Measurements from ENCODE around the gene GRK6.

Gene GRK6

GRCh38 chr5:177472460-177473442 lies 46.3 kb downstream of the GRK6 start:
- peak overlapping the region; percentile 87 for H3K4me3 ChIP-seq (ENCODE audit: low read length)
- H3K56ac ChIP-seq (ENCODE audit: low read length): peak overlapping the region; percentile 97
- H3K4ac ChIP-seq (ENCODE audit: low read depth, low read length): peak overlapping the region; percentile 98
- H4K8ac ChIP-seq (ENCODE audit: low read depth, low read length): peak overlapping the region; percentile 17
- no peak overlapping the region for H4K5ac ChIP-seq (ENCODE audit: low read length)
- peak overlapping the region; percentile 94 for H3K18ac ChIP-seq (ENCODE audit: low read length)
- no peak overlapping the region for H2BK15ac ChIP-seq (replicated peaks; ENCODE audit: low read depth)
- peaks cover 24% of the 10 kb centered on the region for H3K79me1 ChIP-seq (ENCODE audit: low read length)
- H2BK120ac ChIP-seq (ENCODE audit: low read depth, low read length): peak overlapping the region; percentile 23
- no peaks in the 10 kb centered on the region for H3K36me3 ChIP-seq (ENCODE audit: control insufficient read depth, insufficient read depth, low read length)
- no peak overlapping the region for H2AK5ac ChIP-seq (ENCODE audit: low read length)
- WGBS (ENCODE audit: extremely low coverage, insufficient coverage, low lambda C conversion rate): no CpG with 5 or more reads among the region's 93 CpGs
- DNase-seq: peak; percentile 56
- H3K4me2 ChIP-seq (ENCODE audit: low read length): peak overlapping the region; percentile 72
- H3K4me1 ChIP-seq (ENCODE audit: control insufficient read depth, low read depth, low read length): peaks cover 26% of the 10 kb centered on the region
- no peaks in the 10 kb centered on the region for H3K27me3 ChIP-seq (ENCODE audit: insufficient read depth, low read length, poor library complexity)
- H3K23ac ChIP-seq (ENCODE audit: low read length): peak overlapping the region; percentile 59
- H2BK5ac ChIP-seq (ENCODE audit: low read length): peak overlapping the region; percentile 66
- H3K27ac ChIP-seq (ENCODE audit: low read depth, low read length): peak overlapping the region; percentile 89
- peak overlapping the region; percentile 94 for H3K9ac ChIP-seq (ENCODE audit: low read length)
- peaks cover 45% of the 10 kb centered on the region for H3K79me2 ChIP-seq (ENCODE audit: control insufficient read depth, insufficient read depth, low read length)

GRCh38 chr5:177473443-177474001 lies 47.0 kb downstream of the GRK6 start, which contains the start of gene DBN1:
TSS of gene DBN1 (minus strand) at chr5:177473634. CDS start at chr5:177473521, 113 bp downstream.
- Histone ChIP-seq H3K36me3 (ENCODE audit: control insufficient read depth, insufficient read depth, low read length) (no peaks in the 10 kb centered on the region), H3K4ac (ENCODE audit: low read depth, low read length) (peak within 1 kb of the TSS; percentile 98), H3K23ac (ENCODE audit: low read length) (peak within 1 kb of the TSS; percentile 97), H4K8ac (ENCODE audit: low read depth, low read length) (peak within 1 kb of the TSS; percentile 17), H3K56ac (ENCODE audit: low read length) (peak within 1 kb of the TSS; percentile 97), H4K5ac (ENCODE audit: low read length) (no peak within 1 kb of the TSS), H3K9ac (ENCODE audit: low read length) (peak within 1 kb of the TSS; percentile 94), H3K4me3 (ENCODE audit: low read length) (peak within 1 kb of the TSS; percentile 87), H3K4me2 (ENCODE audit: low read length) (peak within 1 kb of the TSS; percentile 72), H2BK120ac (ENCODE audit: low read depth, low read length) (peak within 1 kb of the TSS; percentile 23), H2BK5ac (ENCODE audit: low read length) (peak within 1 kb of the TSS; percentile 66), H2AK5ac (ENCODE audit: low read length) (peak within 1 kb of the TSS; percentile 1), H3K27me3 (ENCODE audit: insufficient read depth, low read length, poor library complexity) (no peaks in the 10 kb centered on the region), H3K18ac (ENCODE audit: low read length) (peak within 1 kb of the TSS; percentile 94), H3K79me2 (ENCODE audit: control insufficient read depth, insufficient read depth, low read length) (peaks cover 40% of the 10 kb centered on the region), H3K4me1 (ENCODE audit: control insufficient read depth, low read depth, low read length) (peaks cover 25% of the 10 kb centered on the region), H3K27ac (ENCODE audit: low read depth, low read length) (peak within 1 kb of the TSS; percentile 89), H3K79me1 (ENCODE audit: low read length) (peaks cover 23% of the 10 kb centered on the region), H2BK15ac (replicated peaks; ENCODE audit: low read depth) (no peak within 1 kb of the TSS)
- no CpG with 5 or more reads among the region's 69 CpGs for WGBS (ENCODE audit: extremely low coverage, insufficient coverage, low lambda C conversion rate)
- DNase-seq: peak; percentile 76

GRCh38 chr5:177474002-177474476 lies 47.6 kb downstream of the GRK6 start:
- Histone ChIP-seq H4K5ac (ENCODE audit: low read length) (no peak overlapping the region), H3K56ac (ENCODE audit: low read length) (peak overlapping the region; percentile 72), H3K4me3 (ENCODE audit: low read length) (no peak overlapping the region), H3K79me2 (ENCODE audit: control insufficient read depth, insufficient read depth, low read length) (peaks cover 39% of the 10 kb centered on the region), H3K36me3 (ENCODE audit: control insufficient read depth, insufficient read depth, low read length) (no peaks in the 10 kb centered on the region), H2BK15ac (replicated peaks; ENCODE audit: low read depth) (no peak overlapping the region), H3K79me1 (ENCODE audit: low read length) (peaks cover 20% of the 10 kb centered on the region), H3K4ac (ENCODE audit: low read depth, low read length) (no peak overlapping the region), H3K27me3 (ENCODE audit: insufficient read depth, low read length, poor library complexity) (no peaks in the 10 kb centered on the region), H3K18ac (ENCODE audit: low read length) (no peak overlapping the region), H3K4me1 (ENCODE audit: control insufficient read depth, low read depth, low read length) (peaks cover 24% of the 10 kb centered on the region), H2AK5ac (ENCODE audit: low read length) (peak overlapping the region; percentile 1), H3K9ac (ENCODE audit: low read length) (peak overlapping the region; percentile 51), H3K23ac (ENCODE audit: low read length) (peak overlapping the region; percentile 20), H3K27ac (ENCODE audit: low read depth, low read length) (no peak overlapping the region), H3K4me2 (ENCODE audit: low read length) (peak overlapping the region; percentile 16), H2BK5ac (ENCODE audit: low read length) (no peak overlapping the region), H2BK120ac (ENCODE audit: low read depth, low read length) (no peak overlapping the region), H4K8ac (ENCODE audit: low read depth, low read length) (no peak overlapping the region)
- WGBS (ENCODE audit: extremely low coverage, insufficient coverage, low lambda C conversion rate): no CpG with 5 or more reads among the region's 7 CpGs
- DNase-seq: peak; percentile 58

GRCh38 chr5:177474846-177475562 lies 48.5 kb downstream of the GRK6 start:
- Histone ChIP-seq H3K27ac (ENCODE audit: low read depth, low read length) (no peak overlapping the region), H3K4me3 (ENCODE audit: low read length) (no peak overlapping the region), H3K9ac (ENCODE audit: low read length) (no peak overlapping the region), H3K79me2 (ENCODE audit: control insufficient read depth, insufficient read depth, low read length) (peaks cover 29% of the 10 kb centered on the region), H2BK5ac (ENCODE audit: low read length) (no peak overlapping the region), H3K4me1 (ENCODE audit: control insufficient read depth, low read depth, low read length) (peaks cover 20% of the 10 kb centered on the region), H3K79me1 (ENCODE audit: low read length) (peaks cover 13% of the 10 kb centered on the region), H3K36me3 (ENCODE audit: control insufficient read depth, insufficient read depth, low read length) (no peaks in the 10 kb centered on the region), H3K18ac (ENCODE audit: low read length) (no peak overlapping the region), H4K5ac (ENCODE audit: low read length) (no peak overlapping the region), H4K8ac (ENCODE audit: low read depth, low read length) (no peak overlapping the region), H3K23ac (ENCODE audit: low read length) (no peak overlapping the region), H3K4me2 (ENCODE audit: low read length) (no peak overlapping the region), H3K56ac (ENCODE audit: low read length) (peak overlapping the region; percentile 37), H2BK15ac (replicated peaks; ENCODE audit: low read depth) (no peak overlapping the region), H2BK120ac (ENCODE audit: low read depth, low read length) (no peak overlapping the region), H3K4ac (ENCODE audit: low read depth, low read length) (no peak overlapping the region), H3K27me3 (ENCODE audit: insufficient read depth, low read length, poor library complexity) (no peaks in the 10 kb centered on the region), H2AK5ac (ENCODE audit: low read length) (peak overlapping the region; percentile 89)
- no CpG with 5 or more reads among the region's 4 CpGs for WGBS (ENCODE audit: extremely low coverage, insufficient coverage, low lambda C conversion rate)
- no peak for DNase-seq

- no peak overlapping the region for H3K4ac ChIP-seq (ENCODE audit: low read depth, low read length)
- H3K27ac ChIP-seq (ENCODE audit: low read depth, low read length): no peak overlapping the region
Observed at GRCh38 chr5:177475563-177476427, 49.3 kb downstream of the GRK6 start.

More at GRCh38 chr5:177475563-177476427, 49.3 kb downstream of the GRK6 start:
- no CpG with 5 or more reads among the region's 11 CpGs for WGBS (ENCODE audit: extremely low coverage, insufficient coverage, low lambda C conversion rate)
- Histone ChIP-seq H3K79me1 (ENCODE audit: low read length) (peaks cover 6% of the 10 kb centered on the region), H3K18ac (ENCODE audit: low read length) (no peak overlapping the region), H3K4me2 (ENCODE audit: low read length) (no peak overlapping the region), H3K9ac (ENCODE audit: low read length) (no peak overlapping the region), H2AK5ac (ENCODE audit: low read length) (no peak overlapping the region), H4K8ac (ENCODE audit: low read depth, low read length) (no peak overlapping the region), H2BK120ac (ENCODE audit: low read depth, low read length) (no peak overlapping the region), H3K23ac (ENCODE audit: low read length) (no peak overlapping the region), H2BK15ac (replicated peaks; ENCODE audit: low read depth) (no peak overlapping the region), H3K56ac (ENCODE audit: low read length) (no peak overlapping the region), H2BK5ac (ENCODE audit: low read length) (no peak overlapping the region), H3K4me3 (ENCODE audit: low read length) (no peak overlapping the region), H3K36me3 (ENCODE audit: control insufficient read depth, insufficient read depth, low read length) (no peaks in the 10 kb centered on the region), H4K5ac (ENCODE audit: low read length) (no peak overlapping the region), H3K4me1 (ENCODE audit: control insufficient read depth, low read depth, low read length) (peaks cover 14% of the 10 kb centered on the region), H3K27me3 (ENCODE audit: insufficient read depth, low read length, poor library complexity) (no peaks in the 10 kb centered on the region), H3K79me2 (ENCODE audit: control insufficient read depth, insufficient read depth, low read length) (peaks cover 21% of the 10 kb centered on the region)
- no peak for DNase-seq
